OCI-LY3 (cell line): Measurements from ENCODE around the gene MIP.

Experiments used
- H2AFZ ChIP-seq: fragments of 200-600, 300-600 bp; shearing (Covaris generic); 2 replicates; pipeline ENCODE4 v1.6.0; 2014; ENCODE audit warnings: antibody characterized with exemption, low read depth, low read length
- H3K27ac ChIP-seq: fragments of 200-600, 300-600 bp; sonication (generic); 2 replicates; pipeline ENCODE4 v1.5.1; 2014; ENCODE audit warnings: mild to moderate bottlenecking, low read length, moderate library complexity, mixed read lengths
- H3K27me3 ChIP-seq: fragments of 200-600, 300-600 bp; sonication (generic); 2 replicates; pipeline ENCODE4 v1.6.1; 2014; ENCODE audit warnings: low read depth, low read length, mixed read lengths
- H3K36me3 ChIP-seq: fragments of 200-600, 300-600 bp; sonication (generic); replicated peaks from 2 replicates; pipeline ENCODE3; 2014; ENCODE audit warnings: low read depth, low read length, mixed read lengths
- H3K4me1 ChIP-seq: fragments of 300-600, 200-600 bp; sonication (generic); 2 replicates; pipeline ENCODE4 v1.6.1; 2014; ENCODE audit warnings: low read length, mixed read lengths
- H3K4me2 ChIP-seq: fragments of 200-600, 300-600 bp; sonication (generic); 2 replicates; pipeline ENCODE4 v1.6.1; 2014; ENCODE audit warnings: low read length, mixed read lengths
- H3K4me3 ChIP-seq: fragments of 300-600, 200-600 bp; sonication (generic); 2 replicates; pipeline ENCODE4 v1.5.1; 2014; ENCODE audit warnings: antibody characterized with exemption, mild to moderate bottlenecking, low read length, moderate library complexity
- H3K79me2 ChIP-seq: fragments of 300-600, 200-600 bp; shearing (Covaris generic); 2 replicates; pipeline ENCODE4 v1.6.1; 2014; ENCODE audit warnings: mild to moderate bottlenecking, low read length, mixed read lengths
- H3K9ac ChIP-seq: fragments of 300-600, 200-600 bp; shearing (Covaris generic); 2 replicates; pipeline ENCODE4 v1.6.0; 2014; ENCODE audit warnings: mild to moderate bottlenecking, low read length, moderate library complexity
- H3K9me3 ChIP-seq: fragments of 200-600, 300-600 bp; shearing (Covaris generic); 2 replicates; pipeline ENCODE4 v1.6.1; 2014; ENCODE audit warnings: low read length, mixed read lengths; ENCODE audit not compliant: insufficient read depth
- H4K20me1 ChIP-seq: fragments of 200-600, 300-600 bp; sonication (generic); 2 replicates; pipeline ENCODE4 v1.6.1; 2016; ENCODE audit warnings: low read length, mixed read lengths; ENCODE audit not compliant: insufficient read depth
- CTCF ChIP-seq: fragments of 200-600, 300-600 bp; sonication (generic); IDR thresholded peaks from 2 replicates; pipeline ENCODE4 v1.5.1; 2014; ENCODE audit warnings: antibody characterized with exemption, low read length, low read depth
- EZH2phosphoT487 ChIP-seq: fragments of 200-600 bp; shearing (Covaris generic); IDR thresholded peaks from 2 replicates; pipeline ENCODE4 v1.6.1; 2018; ENCODE audit warnings: antibody characterized with exemption, mixed run types, low read depth

Gene MIP

GRCh38 chr12:56462565-56462964, 8.1 kb upstream of the MIP start:
- no peaks in the 10 kb centered on the region for H3K27me3 ChIP-seq

GRCh38 chr12:56461235-56462159, 7.0 kb upstream of the MIP start:
- Histone ChIP-seq H3K4me1 (peaks cover 27% of the 10 kb centered on the region), H3K9ac (no peak overlapping the region), H3K27me3 (no peaks in the 10 kb centered on the region), H3K79me2 (no peaks in the 10 kb centered on the region), H4K20me1 (no peaks in the 10 kb centered on the region), H3K4me2 (no peak overlapping the region), H3K4me3 (no peak overlapping the region), H3K27ac (no peak overlapping the region), H3K9me3 (no peaks in the 10 kb centered on the region), H3K36me3 (no peaks in the 10 kb centered on the region), H2AFZ (no peak overlapping the region)
- TF ChIP-seq CTCF (no peak), EZH2phosphoT487 (no peak)

More at GRCh38 chr12:56462565-56462964, 8.1 kb upstream of the MIP start:
- no peak overlapping the region for H3K4me2 ChIP-seq
- H3K9me3 ChIP-seq, result no peaks in the 10 kb centered on the region
- no peak overlapping the region for H3K4me3 ChIP-seq
- no peaks in the 10 kb centered on the region for H4K20me1 ChIP-seq
- no peak overlapping the region for H3K27ac ChIP-seq
- no peak overlapping the region for H2AFZ ChIP-seq
- H3K36me3 ChIP-seq, result no peaks in the 10 kb centered on the region
- H3K79me2 ChIP-seq, result no peaks in the 10 kb centered on the region
- TF ChIP-seq CTCF (no peak), EZH2phosphoT487 (no peak)
- H3K4me1 ChIP-seq, result peaks cover 27% of the 10 kb centered on the region
- no peak overlapping the region for H3K9ac ChIP-seq

GRCh38 chr12:56457817-56458216, 3.4 kb upstream of the MIP start:
- H3K4me2 ChIP-seq, result no peak overlapping the region
- no peaks in the 10 kb centered on the region for H3K27me3 ChIP-seq
- TF ChIP-seq CTCF (no peak), EZH2phosphoT487 (no peak)
- no peaks in the 10 kb centered on the region for H3K79me2 ChIP-seq
- H2AFZ ChIP-seq, result no peak overlapping the region
- H3K4me1 ChIP-seq, result peaks cover 24% of the 10 kb centered on the region
- no peak overlapping the region for H3K9ac ChIP-seq
- no peak overlapping the region for H3K4me3 ChIP-seq
- no peaks in the 10 kb centered on the region for H3K36me3 ChIP-seq
- H3K9me3 ChIP-seq, result no peaks in the 10 kb centered on the region
- H3K27ac ChIP-seq, result no peak overlapping the region
- H4K20me1 ChIP-seq, result no peaks in the 10 kb centered on the region

- peaks cover 7% of the 10 kb centered on the region for H3K36me3 ChIP-seq
- no peak overlapping the region for H2AFZ ChIP-seq
- H4K20me1 ChIP-seq, result no peaks in the 10 kb centered on the region
- H3K9ac ChIP-seq, result no peak overlapping the region
- peaks cover 17% of the 10 kb centered on the region for H3K79me2 ChIP-seq
- peaks cover 10% of the 10 kb centered on the region for H3K4me1 ChIP-seq
- no peak overlapping the region for H3K4me2 ChIP-seq
- H3K9me3 ChIP-seq, result no peaks in the 10 kb centered on the region
- no peak for TF ChIP-seq EZH2phosphoT487
- no peak for TF ChIP-seq CTCF
- no peaks in the 10 kb centered on the region for H3K27me3 ChIP-seq
- no peak overlapping the region for H3K27ac ChIP-seq
- no peak overlapping the region for H3K4me3 ChIP-seq
Measured at GRCh38 chr12:56451147-56451546, 3.3 kb downstream of the MIP start.
